GM10847 (cell line): ENCODE data around the gene CAMTA1.

Experiments
- POLR2A ChIP-seq: IDR thresholded peaks from 2 replicates; pipeline ENCODE4 v1.6.1; 2011; ENCODE audit not compliant: insufficient read length; ENCODE audit errors: extremely low read depth

Gene CAMTA1

GRCh38 chr1:7646164-7646563, 860.9 kb downstream of the CAMTA1 start:
- TF ChIP-seq POLR2A: no peak

DNA sequence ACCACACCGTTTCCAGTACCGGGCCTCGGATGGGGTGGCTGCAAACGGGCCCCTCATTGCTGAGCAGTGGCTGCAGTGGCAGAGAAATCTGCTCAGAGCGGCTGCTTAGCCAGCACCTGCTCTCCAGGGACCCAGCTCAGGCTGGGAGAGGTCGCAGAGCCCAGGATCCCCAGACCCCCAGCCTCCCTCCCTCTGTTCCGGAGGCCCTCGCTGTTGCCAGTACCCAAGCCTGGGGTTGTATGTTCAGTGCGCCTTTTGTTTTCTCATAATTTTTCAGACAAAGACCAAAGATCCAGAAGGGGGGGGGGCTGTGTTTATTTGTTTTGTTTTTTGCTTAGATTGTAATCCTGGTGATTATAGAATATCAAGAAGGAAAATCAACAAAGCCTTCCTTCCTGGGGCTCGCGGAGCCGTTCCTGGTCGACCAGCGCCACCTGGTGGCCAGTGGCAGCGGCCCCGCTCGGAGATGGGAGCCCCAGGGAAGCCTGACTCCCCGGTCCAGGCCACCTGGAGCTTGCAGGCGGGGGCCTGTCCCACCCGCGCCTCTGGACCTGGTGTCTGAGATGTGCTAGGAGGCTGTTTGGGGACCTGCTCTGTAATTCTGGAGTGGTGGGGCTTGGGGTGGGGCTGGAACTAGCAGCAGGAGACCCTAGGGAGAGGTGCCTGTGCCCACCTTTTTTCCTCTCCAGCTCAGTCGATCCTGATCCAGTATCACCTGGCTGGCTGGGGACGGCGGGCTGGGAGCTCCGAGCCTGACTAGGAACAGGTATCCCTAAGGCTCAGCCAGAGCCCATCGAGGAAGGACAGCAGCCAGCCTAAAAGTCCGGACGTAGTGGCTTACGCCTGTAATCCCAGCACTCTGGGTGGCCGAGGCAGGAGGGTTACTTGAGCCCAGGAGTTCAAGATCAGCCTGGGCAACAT, 862.0 kb downstream of the CAMTA1 start:
- no peak for TF ChIP-seq POLR2A

- no peak for TF ChIP-seq POLR2A
These were observed 863.6 kb downstream of the CAMTA1 start for GRCh38 chr1:7648761-7649384.

- TF ChIP-seq POLR2A: no peak
These were observed 865.5 kb downstream of the CAMTA1 start for GRCh38 chr1:7650801-7651200.

DNA sequence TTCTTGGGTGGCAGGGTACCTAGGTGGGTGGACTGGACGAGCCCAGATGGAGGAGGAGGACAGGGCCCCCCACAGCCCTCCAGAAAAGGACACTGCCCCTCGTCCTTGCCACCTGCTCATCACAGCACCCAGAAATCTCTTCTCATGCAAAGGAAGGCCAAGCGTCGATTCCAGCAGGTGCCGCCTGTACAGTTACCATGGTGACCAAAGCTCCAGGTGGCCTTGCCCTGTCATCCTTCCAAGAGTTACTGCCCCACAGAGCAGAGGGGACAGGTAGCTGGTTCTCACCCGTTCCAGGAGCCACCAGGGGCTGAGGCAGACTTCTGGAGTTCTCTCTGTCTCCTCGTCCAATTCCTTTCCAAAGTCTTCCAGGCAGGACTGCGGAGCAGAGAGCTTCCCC, 865.9 kb downstream of the CAMTA1 start:
- no peak for TF ChIP-seq POLR2A

DNA sequence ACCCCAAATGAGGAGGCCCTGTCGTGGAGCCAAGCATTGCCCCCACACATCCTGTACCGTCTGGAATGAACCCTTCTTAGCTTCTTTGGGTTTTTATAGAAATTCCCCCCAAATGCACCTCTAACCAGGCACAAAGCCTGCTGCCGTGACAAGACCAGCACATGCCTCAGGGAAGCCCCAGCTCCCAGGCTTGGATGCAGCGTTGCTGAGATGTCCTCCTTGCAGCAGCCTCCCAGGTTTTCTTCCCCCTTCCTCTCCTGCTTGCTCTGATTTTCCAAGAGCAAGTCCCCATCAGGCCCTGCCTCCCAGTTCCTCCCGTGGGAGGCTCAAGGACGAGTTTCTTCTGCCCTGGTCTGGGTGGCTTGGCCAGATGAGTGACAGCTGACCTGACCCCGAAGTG, 866.8 kb downstream of the CAMTA1 start:
- no peak for TF ChIP-seq POLR2A

DNA sequence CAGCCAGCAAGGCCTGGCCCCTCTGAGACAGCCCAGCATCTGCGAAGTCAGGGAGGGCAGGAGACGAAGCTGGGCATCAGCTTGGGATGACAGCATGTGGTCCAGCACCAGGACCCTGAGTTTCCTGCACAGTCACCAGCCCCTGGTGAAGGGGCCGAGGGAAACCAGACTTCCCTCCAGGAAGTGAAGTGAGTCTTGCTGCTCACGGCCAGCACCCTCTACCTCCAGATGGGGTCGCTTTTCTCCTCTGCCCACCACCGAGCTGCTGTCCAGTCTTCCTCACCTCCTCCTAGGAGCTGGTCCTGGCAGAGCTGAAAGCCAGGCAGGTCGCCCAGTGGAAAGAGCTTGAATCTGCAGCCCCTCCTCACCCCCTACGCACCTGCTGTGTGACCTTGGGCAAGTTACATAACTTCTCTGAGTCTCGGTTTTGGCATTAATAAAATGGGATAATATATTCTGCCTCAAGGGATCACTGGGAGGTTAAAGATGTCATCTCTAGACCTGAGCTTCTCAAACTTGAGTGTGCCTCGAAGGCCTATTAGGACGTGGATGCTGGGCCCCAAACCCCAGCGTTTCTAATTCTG, 867.4 kb downstream of the CAMTA1 start:
- TF ChIP-seq POLR2A: no peak

- TF ChIP-seq POLR2A: no peak
These were observed 869.5 kb downstream of the CAMTA1 start for GRCh38 chr1:7654725-7655124.

GRCh38 chr1:7655354-7655753, 870.1 kb downstream of the CAMTA1 start:
- no peak for TF ChIP-seq POLR2A

DNA sequence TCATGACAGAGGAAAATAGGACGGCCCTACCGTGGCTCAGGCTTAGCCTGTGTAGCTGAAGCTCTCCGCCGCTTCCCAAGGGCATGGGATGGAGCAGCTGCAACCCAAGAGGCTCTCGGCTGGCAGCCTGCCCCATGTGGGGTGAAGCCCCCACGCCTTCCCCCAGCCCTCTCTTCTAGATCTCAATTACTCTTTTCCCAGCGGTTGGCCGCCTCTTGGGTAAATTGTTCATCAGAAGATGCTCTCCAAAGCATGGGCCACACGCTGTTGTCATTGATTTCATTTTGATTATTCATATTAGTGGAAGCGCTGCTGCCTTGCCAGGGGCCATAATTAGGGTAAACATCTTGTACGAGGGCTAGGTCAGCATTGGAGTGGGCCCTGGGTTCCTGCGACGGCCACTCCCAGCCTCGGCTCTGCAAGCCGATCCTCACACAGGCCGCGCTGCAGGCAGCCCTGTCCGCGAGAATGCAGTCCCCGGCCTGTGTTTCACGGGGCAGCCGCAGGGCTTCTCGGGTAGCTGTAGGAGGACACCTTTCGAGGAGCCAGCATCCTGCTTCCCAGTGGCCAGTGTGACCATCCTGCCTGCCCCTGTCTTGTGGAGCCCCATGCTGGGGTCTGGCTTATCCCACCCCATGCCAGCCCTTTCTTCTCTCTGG, 871.4 kb downstream of the CAMTA1 start:
- TF ChIP-seq POLR2A: no peak

DNA sequence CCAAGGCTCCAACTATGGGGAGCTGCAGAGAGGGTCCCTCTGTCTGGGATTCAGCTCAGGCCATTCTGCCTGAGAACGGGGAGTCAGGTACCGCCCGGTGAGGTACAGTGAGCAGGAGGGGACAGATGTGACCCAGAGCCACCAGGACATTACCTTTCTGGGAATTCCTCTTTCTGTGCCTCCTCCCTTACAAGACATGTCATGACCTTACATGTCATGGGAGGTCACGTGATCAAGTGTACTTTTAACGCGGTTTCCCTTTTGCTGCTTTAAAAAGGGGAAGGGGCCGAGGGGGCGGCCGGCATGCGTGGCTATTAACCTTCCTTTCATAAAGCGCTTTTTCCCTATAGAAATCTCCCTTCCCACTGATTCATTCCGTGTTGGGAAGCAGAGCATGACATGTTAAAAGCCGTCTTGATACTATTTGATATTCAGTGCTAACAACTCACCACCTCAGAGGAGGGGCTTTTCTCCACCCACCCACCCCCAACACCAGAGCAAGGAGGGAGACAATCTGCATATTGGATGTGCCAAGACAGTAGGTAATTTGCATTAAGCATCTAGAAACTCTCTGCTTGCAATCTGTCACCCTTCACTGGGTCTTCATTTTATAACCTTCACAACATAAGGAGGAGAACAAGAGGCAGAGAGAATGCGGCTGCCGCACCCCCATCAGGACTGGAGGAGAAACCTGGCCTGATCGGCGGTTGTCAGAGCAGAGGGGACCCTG, 872.2 kb downstream of the CAMTA1 start:
- TF ChIP-seq POLR2A: no peak

DNA sequence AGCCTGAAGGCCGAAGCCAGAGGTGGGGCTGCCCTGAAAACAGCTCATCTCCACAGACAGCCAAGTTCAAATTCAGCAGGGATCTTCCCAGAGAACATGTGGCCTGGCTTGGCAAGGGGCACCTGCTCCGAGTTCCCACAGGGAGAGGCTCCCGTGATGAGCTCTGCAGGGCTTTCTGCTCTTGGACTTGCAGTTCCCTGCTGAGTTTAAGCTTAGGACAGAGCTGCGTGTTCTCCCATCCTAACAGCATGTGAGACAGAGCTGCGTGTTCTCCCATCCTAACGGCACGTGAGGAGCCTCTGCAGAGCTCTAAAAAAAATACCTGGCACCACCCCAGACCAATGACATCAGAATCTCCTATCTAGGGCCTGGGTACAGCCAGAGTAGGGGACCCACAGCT, 872.8 kb downstream of the CAMTA1 start:
- no peak for TF ChIP-seq POLR2A

- TF ChIP-seq POLR2A: no peak
These were observed 874.3 kb downstream of the CAMTA1 start for GRCh38 chr1:7659514-7659913.

- TF ChIP-seq POLR2A: no peak
These were observed 878.3 kb downstream of the CAMTA1 start for GRCh38 chr1:7663451-7664146.

- TF ChIP-seq POLR2A: no peak
These were observed 879.1 kb downstream of the CAMTA1 start for GRCh38 chr1:7664147-7664892.
